NCI-H2227 (cell line): ENCODE data around the gene AP1M1.
A peak's percentile ranks its signal among the peaks of the same experiment; 100 is the strongest.

Experiments
- DNase-seq: peaks from one replicate; lab custom pipeline; 2025; ENCODE audit not compliant: unreplicated experiment; lab: John Stamatoyannopoulos, UW

The AP1M1 gene

GRCh38 chr19:16207063-16207462 lies 9.4 kb downstream of the AP1M1 start:
- DNase-seq: no peak

GRCh38 chr19:16207490-16208025 lies 9.8 kb downstream of the AP1M1 start:
- DNase-seq: no peak

- no peak for DNase-seq
Measured at GRCh38 chr19:16208064-16208759, 10.5 kb downstream of the AP1M1 start.

GRCh38 chr19:16208847-16209665 lies 11.3 kb downstream of the AP1M1 start:
- DNase-seq: no peak

- DNase-seq: no peak
Measured at GRCh38 chr19:16210168-16210567, 12.5 kb downstream of the AP1M1 start.

GRCh38 chr19:16213076-16213475 lies 15.4 kb downstream of the AP1M1 start:
- DNase-seq: no peak

- DNase-seq: peak; percentile 6
Measured at GRCh38 chr19:16216744-16217670, 19.3 kb downstream of the AP1M1 start.

DNA sequence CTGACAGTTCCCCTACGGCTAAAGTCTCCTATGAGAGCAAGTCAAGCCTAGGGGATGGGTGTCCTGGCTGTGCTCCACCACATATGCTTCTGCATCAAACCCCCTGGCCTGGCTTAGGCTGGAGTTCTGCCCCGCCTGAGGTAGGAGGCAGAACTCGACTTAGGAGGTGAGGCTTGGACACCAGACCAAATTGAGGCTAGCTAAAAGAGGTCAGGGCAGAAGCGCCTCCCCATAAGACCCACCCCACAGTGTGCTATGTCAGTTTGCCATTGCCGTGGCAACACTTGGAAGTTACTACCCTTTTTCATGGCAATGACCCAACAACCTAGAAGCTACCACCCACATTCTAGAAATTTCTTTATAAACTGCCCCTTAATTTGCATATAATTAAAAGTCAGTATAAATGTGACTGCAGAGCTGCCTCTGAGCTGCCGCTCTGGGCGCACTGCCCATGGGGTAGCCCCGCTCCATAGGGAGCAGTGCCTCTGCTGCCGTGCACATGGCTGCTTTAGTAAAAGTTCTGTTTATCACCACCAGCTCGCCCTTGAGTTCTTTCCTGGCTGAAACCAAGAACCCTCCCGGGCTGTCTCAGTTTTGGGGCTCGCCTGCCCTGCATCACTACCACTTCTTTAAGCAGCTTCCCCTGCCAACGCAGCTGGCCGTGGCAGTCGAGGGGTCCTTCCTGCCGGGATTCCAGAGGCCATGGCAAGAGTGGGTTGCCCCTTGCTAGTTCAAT lies 20.2 kb downstream of the AP1M1 start:
- DNase-seq: no peak

- DNase-seq: no peak
Measured at GRCh38 chr19:16218851-16219250, 21.1 kb downstream of the AP1M1 start.

DNA sequence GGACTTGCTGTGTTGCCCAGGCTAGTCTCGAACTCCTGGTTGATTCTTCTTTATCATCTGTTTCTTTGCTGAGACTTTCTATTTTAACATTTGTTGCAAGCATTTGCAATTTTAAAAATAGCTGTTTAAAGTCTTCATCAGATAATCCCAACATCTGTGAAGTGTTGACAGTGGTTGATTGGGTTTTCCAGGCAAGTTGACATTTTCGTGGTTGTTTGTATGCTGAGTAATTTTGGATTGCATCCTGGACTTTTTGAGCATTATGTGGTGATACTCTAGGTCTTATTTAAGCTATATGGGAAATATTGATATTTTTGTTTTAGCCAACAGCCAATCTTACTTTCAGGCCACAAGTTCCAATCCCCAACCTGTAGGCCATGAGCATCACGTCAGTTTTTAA lies 25.1 kb downstream of the AP1M1 start:
- no peak for DNase-seq

GRCh38 chr19:16223746-16224145 lies 26.0 kb downstream of the AP1M1 start:
- no peak for DNase-seq

- no peak for DNase-seq
Measured at GRCh38 chr19:16224293-16225045, 26.8 kb downstream of the AP1M1 start.

DNA sequence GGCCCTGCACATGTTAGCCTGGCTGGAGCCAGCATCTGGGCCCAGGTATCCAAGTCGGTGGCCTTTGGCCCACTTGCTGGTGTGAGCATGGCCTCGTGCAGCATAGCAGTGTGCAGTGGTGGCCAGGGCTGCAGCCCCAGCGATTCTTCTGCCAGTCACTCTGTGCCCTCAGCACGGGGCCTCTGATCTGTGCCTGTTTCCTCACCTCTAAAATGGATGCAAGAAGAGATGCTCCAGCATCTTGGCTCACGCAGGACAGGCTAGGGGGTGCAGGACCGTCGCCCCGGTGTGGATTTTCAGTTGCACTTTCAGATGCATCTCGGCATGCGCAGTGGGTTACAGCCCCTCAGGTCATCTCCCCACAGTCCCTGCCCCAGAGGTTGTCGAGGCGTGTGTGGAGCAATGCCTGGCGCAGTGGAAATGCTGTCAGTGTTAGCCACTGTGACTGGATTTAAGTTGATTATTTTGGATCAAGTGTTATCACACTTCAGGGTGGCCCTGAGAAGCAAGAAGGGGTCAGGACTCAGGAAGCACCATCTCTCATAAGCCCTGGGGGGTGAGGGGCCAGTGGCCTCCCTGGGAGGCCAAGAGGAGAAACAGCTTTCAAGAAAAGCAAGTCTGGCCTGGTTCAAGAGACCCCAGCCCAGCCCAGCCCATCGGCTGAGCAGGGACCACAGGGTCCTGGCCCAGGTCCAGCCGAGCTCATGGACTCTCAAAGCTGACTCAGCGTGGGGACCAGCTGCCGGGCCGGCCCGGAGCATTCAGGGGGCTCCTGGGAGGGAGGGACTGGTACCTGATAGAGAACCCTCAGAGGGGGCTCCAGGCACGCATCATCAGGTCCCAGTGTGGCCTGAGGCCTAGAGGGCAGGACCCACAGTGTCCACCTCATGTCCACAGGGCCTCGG lies 27.8 kb downstream of the AP1M1 start:
- DNase-seq: no peak

DNA sequence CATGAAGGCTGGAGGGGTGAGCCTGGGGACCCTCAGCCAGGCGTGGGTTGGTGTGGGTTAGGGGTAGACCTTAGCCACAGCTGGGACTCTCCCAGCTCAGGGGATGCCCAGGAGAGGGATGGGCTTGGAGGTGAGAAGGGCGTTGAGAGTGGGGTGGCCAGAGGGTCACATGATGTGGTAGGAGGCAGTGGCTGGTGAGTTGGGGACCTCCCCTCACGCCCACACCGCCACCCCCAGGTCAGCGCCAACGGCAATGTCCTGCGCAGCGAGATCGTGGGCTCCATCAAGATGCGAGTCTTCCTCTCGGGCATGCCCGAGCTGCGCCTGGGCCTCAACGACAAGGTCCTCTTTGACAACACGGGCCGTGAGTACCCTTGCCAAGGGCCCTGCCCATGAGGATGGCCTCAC lies 28.5 kb downstream of the AP1M1 start:
- no peak for DNase-seq

- no peak for DNase-seq
Measured at GRCh38 chr19:16226878-16227836, 29.4 kb downstream of the AP1M1 start.

GRCh38 chr19:16227837-16228636 lies 30.3 kb downstream of the AP1M1 start:
- no peak for DNase-seq
